ENCODE results near the gene LPIN1.
"Not testable (repeated sequence)": the region's sequence is repeated elsewhere in the genome, so short reads cannot be mapped to it uniquely, and the experiment has no call there.

The LPIN1 gene

GRCh38 chr2:11832531-11832930 lies 86.1 kb downstream of the LPIN1 start:
- no peak for DNase-seq (ENCODE audit: low read depth in 2 of 2)

- DNase-seq (ENCODE audit: low read depth in 2 of 2): peak; percentile 87 to 88
Measured at GRCh38 chr2:11833601-11834000, 87.2 kb downstream of the LPIN1 start.

- no peak for DNase-seq (ENCODE audit: low read depth in 2 of 2)
Measured at GRCh38 chr2:11835403-11835802, 89.0 kb downstream of the LPIN1 start.

- DNase-seq (ENCODE audit: low read depth in 2 of 2): no peak
Measured at GRCh38 chr2:11836647-11837219, 90.3 kb downstream of the LPIN1 start.

- DNase-seq (ENCODE audit: low read depth in 2 of 2): no peak
Measured at GRCh38 chr2:11837875-11838734, 91.7 kb downstream of the LPIN1 start.

GRCh38 chr2:11839916-11840315 lies 93.5 kb downstream of the LPIN1 start:
- DNase-seq (ENCODE audit: low read depth in 2 of 2): no peak

- no peak for DNase-seq (ENCODE audit: low read depth in 2 of 2)
Measured at GRCh38 chr2:11842336-11842735, 95.9 kb downstream of the LPIN1 start.

GRCh38 chr2:11844798-11845197 lies 98.4 kb downstream of the LPIN1 start:
- not testable (repeated sequence) for DNase-seq (ENCODE audit: low read depth in 2 of 2)

- not testable (repeated sequence) for DNase-seq (ENCODE audit: low read depth in 2 of 2)
Measured at GRCh38 chr2:11847935-11848334, 101.5 kb downstream of the LPIN1 start.

GRCh38 chr2:11850082-11850481 lies 103.7 kb downstream of the LPIN1 start:
- no peak for DNase-seq (ENCODE audit: low read depth in 2 of 2)

- DNase-seq (ENCODE audit: low read depth in 2 of 2): no peak
Measured at GRCh38 chr2:11852526-11853196, 106.2 kb downstream of the LPIN1 start.

- DNase-seq (ENCODE audit: low read depth in 2 of 2): no peak
Measured at GRCh38 chr2:11853197-11853588, 106.8 kb downstream of the LPIN1 start.

- no peak for DNase-seq (ENCODE audit: low read depth in 2 of 2)
Measured at GRCh38 chr2:11855064-11855760, 108.8 kb downstream of the LPIN1 start.

- DNase-seq (ENCODE audit: low read depth in 2 of 2): no peak
Measured at GRCh38 chr2:11856095-11856494, 109.7 kb downstream of the LPIN1 start.

- no peak for DNase-seq (ENCODE audit: low read depth in 2 of 2)
Measured at GRCh38 chr2:11858883-11859282, 112.5 kb downstream of the LPIN1 start.

GRCh38 chr2:11859975-11860374 lies 113.5 kb downstream of the LPIN1 start:
- not testable (repeated sequence) for DNase-seq (ENCODE audit: low read depth in 2 of 2)

GRCh38 chr2:11861044-11861443 lies 114.6 kb downstream of the LPIN1 start:
- no peak for DNase-seq (ENCODE audit: low read depth in 2 of 2)

- DNase-seq (ENCODE audit: low read depth in 2 of 2): no peak
Measured at GRCh38 chr2:11862049-11862448, 115.6 kb downstream of the LPIN1 start.

- no peak for DNase-seq (ENCODE audit: low read depth in 2 of 2)
Measured at GRCh38 chr2:11863103-11863502, 116.7 kb downstream of the LPIN1 start.

- DNase-seq (ENCODE audit: low read depth in 2 of 2): peak; percentile 79 to 80
Measured at GRCh38 chr2:11863513-11864328, 117.3 kb downstream of the LPIN1 start.

GRCh38 chr2:11864724-11865123 lies 118.3 kb downstream of the LPIN1 start:
- DNase-seq (ENCODE audit: low read depth in 2 of 2): no peak
